Bone marrow (tissue), 2 donors: ENCODE measurements around the gene NGEF.

ENCODE experiments used
- DNase-seq, 2 donors: peaks; one replicate each; lab custom pipeline; 2025; lab: John Stamatoyannopoulos, UW

Gene NGEF

DNA sequence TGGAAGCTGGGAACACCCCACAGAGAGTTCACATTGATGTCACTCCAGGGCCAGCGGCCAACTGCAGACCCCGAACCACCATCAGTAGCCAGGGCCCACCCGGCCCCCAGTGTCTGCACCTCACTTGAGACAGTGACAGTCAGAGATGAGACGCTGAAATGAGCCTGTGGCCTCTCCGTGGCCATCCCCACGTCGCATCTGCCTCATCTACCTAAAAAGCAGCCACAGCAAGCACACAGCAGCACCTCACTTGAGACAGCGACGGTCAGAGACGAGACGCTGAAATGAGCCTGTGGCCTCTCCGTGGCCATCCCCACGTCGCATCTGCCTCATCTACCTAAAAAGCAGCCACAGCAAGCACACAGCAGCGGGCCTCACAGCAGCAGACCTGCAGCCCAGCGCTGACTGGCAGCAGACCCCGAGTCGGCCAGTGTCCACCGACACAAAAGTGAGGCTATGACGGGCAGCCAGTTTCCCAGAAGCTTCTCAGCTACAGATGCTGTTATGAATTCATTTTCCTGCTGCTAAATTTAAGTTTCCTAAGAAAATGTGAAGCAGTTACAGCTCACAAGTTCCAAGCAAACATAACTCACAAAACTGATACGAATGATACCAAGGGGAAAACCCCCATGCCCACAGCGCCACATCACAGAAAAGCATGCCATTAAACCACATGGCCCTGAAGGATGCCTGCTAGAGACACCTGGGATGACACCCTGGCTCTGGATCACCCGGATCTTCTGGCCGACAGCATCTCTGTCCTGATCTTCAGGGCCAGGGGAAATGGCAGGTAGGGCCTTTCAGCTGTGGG, 115.3 kb downstream of the NGEF start:
- no peak for DNase-seq

GRCh38 chr2:232896720-232897597, 116.1 kb downstream of the NGEF start:
- no peak for DNase-seq

- DNase-seq = no peak
These were observed 116.9 kb downstream of the NGEF start for GRCh38 chr2:232896111-232896510.

GRCh38 chr2:232894746-232895145, 118.3 kb downstream of the NGEF start:
- no peak for DNase-seq

- no peak for DNase-seq
These were observed 118.8 kb downstream of the NGEF start for GRCh38 chr2:232894251-232894650.

DNA sequence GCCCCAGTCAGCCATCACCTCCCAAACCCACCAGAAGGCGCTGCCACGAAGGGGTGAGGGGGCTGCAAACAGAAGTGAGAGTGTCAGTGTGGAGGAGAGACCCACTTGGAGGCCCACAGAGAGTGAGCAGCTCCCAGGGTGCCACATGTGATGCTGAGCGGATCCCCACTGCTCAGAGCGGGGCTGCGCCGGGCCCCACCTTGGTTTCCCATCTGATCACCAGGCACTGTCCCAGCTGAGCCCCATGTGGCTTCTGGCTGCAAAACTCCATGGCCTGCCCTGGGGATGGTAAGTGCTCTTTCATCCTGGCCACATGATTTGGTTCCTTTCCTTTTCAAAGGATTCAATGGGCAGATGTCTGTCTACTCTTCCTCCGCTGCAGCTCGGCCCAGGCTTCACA, 119.2 kb downstream of the NGEF start:
- DNase-seq = no peak

- no peak for DNase-seq
These were observed 120.2 kb downstream of the NGEF start for GRCh38 chr2:232892843-232893242.

GRCh38 chr2:232892221-232892620, 120.8 kb downstream of the NGEF start:
- DNase-seq = no peak

- DNase-seq = no peak
These were observed 121.4 kb downstream of the NGEF start for GRCh38 chr2:232891621-232892071.

- no peak for DNase-seq
These were observed 122.0 kb downstream of the NGEF start for GRCh38 chr2:232890896-232891601.

GRCh38 chr2:232890536-232890895, 122.5 kb downstream of the NGEF start:
- no peak for DNase-seq

GRCh38 chr2:232889876-232890401, 123.1 kb downstream of the NGEF start:
- no peak for DNase-seq

GRCh38 chr2:232888839-232889529, 124.1 kb downstream of the NGEF start:
- no peak for DNase-seq

GRCh38 chr2:232888099-232888836, 124.8 kb downstream of the NGEF start:
- DNase-seq = no peak

DNA sequence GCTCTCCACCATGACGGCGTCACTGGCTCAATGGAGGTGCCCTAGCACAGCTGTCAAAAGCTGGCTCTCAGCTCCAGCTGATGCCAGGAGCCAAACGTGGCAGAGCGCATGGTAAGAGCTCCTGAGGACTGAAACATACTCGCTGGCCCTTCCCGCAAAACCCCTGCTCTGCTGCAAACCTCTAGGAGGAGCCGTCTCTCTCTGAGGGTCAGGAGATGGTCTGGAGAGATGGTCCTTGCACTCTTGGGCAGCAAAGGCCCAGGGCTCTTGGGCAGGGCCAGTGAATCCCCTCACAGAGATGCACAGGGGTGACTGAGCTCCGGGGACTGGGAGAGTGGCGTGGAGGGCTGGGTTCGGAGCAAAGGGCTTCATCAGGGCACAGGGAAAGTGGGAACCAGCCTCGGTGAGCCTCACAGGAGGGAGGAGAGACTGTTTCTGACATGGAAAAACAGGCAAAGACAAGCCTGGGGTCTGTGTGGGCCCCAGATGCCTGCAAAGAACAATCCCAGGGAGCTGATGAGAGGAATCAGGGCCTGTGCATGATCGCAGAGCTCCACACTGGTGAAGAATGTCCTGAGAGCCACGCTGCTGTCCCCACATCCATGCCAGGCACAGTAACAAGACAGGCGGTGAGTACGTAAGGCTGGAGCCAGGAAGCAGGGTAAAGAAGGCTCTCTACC, 125.7 kb downstream of the NGEF start:
- DNase-seq = no peak

- no peak for DNase-seq
These were observed 126.4 kb downstream of the NGEF start for GRCh38 chr2:232886632-232887031.

DNA sequence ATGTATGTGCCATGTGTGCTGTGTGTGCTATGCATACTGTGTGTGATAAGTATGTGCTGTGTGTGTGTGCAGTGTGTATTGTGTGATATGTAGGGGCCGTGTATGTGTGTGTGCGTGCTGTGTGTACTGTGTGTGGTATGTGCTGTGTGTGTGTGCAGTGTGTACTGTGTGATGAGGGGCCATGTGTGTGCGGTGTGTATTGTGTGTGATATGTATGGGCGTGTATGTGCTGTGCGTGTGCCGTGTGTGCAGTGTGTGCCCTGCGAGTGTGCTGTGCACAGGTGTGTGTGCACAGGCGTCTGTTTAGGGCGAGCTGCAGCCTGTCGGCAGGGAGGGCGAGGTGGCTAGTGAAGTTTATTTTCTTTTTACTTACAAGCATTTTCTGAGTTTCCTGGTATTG, 126.9 kb downstream of the NGEF start:
- DNase-seq = no peak

- no peak for DNase-seq
These were observed 127.6 kb downstream of the NGEF start for GRCh38 chr2:232885264-232885961.

DNA sequence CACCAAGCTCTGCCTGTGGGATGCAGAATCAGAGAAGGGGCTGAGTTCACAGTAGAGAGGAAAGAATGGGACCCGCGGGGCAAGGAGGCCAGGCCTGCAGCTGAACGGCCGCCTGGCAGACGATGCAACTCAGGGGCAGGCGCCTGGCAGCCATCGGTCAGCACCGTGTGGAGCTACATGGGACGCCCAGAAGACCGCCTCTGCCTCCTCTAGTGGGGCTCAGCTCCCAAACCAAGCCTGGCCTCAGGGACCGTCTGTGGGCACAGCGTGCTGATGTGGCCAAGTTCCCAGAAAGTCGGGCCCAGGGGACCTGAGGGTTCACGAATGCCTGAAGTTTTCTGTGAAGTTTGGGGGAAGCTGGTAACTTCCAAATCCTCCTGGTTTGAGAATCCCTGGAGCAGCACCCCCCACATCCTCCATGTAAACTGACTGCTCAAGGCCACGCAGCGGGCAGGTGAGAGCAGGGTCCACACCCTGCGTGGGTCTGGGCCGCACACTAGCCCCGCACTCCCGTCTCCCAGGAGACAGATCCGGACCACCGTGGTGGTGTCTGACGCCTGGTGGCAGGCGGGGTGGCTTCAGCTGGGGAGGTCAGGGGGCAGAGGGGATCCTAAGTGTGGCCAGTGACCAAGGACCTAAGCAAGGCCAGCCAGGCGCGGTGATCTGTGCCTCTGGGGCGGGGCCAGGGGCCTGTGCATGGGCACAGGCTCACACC, 128.3 kb downstream of the NGEF start:
- no peak for DNase-seq
